ENCODE data around the gene SERTAD3.

DNA sequence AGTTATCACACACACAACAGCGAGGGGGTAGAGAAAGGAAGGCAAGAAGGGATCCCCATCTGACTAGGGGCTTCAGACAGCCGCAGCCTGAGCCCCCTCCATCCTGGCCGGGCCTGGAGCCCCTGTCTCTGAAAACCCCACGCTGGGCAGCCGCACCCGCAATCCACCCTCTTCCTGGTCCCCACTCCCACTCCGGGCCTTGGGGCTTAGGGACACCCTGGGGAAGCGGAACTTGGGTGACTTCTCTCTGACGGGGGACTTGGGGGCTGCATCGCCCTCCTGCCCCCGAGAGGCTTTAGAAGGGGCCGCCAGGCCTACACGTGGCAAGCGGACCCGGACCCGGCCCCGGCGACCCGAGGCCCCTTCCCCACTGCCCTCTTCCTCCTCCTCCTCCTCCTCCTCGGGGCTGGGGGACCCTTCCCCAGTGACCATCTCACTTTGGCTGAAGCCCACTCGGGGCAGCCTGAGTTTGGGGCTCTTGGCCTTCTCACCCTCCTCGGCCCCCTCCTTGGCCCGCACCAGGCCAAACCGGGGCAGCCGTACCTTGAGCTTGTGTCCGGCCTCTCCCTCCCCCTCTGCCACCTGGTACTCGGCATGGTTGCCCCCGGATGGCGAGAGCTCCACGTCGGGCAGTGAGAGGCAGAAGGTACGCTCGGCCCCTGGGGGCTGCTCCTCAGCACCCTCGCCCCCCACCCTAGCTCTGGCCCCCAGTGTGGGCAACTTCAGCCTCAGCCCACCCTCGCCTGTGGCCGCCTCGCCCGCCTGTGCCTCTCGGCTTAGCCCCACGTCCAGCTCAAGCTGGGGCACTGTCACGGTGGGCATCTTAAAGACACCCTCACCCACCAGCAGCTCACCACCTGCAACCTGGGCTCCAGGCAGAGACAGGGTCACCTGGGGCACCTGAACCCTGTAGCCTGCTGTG lies 50.0 kb downstream of the SERTAD3 start:
- TF ChIP-seq EZH2 (IDR thresholded peaks at IDR 0.05; ENCODE audit: borderline replicate concordance, control insufficient read depth, low read depth, low read length): no peak
- no peak for TF ChIP-seq POLR2A (IDR thresholded peaks at IDR 0.05; ENCODE audit: low read depth, low read length)
- TF ChIP-seq RAD51 (IDR thresholded peaks at IDR 0.05): no peak
- no peak for TF ChIP-seq EGR1 (IDR thresholded peaks at IDR 0.05; ENCODE audit: borderline replicate concordance in 1 of 2, low read depth in 2 of 2, low read length in 2 of 2)
- TF ChIP-seq SRF (IDR thresholded peaks at IDR 0.05; ENCODE audit: low read depth in 2 of 2, low read length in 2 of 2): no peak
- TF ChIP-seq BMI1 (IDR thresholded peaks at IDR 0.05; ENCODE audit: borderline replicate concordance): no peak
- TF ChIP-seq, protein P1, sequence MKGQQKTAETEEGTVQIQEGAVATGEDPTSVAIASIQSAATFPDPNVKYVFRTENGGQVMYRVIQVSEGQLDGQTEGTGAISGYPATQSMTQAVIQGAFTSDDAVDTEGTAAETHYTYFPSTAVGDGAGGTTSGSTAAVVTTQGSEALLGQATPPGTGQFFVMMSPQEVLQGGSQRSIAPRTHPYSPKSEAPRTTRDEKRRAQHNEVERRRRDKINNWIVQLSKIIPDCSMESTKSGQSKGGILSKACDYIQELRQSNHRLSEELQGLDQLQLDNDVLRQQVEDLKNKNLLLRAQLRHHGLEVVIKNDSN (IDR thresholded peaks at IDR 0.05; ENCODE audit: borderline replicate concordance, extremely low read length, insufficient read depth, low read depth, low read length): no peak
- TF ChIP-seq, protein P2, sequence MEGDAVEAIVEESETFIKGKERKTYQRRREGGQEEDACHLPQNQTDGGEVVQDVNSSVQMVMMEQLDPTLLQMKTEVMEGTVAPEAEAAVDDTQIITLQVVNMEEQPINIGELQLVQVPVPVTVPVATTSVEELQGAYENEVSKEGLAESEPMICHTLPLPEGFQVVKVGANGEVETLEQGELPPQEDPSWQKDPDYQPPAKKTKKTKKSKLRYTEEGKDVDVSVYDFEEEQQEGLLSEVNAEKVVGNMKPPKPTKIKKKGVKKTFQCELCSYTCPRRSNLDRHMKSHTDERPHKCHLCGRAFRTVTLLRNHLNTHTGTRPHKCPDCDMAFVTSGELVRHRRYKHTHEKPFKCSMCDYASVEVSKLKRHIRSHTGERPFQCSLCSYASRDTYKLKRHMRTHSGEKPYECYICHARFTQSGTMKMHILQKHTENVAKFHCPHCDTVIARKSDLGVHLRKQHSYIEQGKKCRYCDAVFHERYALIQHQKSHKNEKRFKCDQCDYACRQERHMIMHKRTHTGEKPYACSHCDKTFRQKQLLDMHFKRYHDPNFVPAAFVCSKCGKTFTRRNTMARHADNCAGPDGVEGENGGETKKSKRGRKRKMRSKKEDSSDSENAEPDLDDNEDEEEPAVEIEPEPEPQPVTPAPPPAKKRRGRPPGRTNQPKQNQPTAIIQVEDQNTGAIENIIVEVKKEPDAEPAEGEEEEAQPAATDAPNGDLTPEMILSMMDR (IDR thresholded peaks at IDR 0.05 in 2 of 3, conservative IDR thresholded peaks at IDR 0.05 in 1 of 3; ENCODE audit: control insufficient read depth in 2 of 3, extremely low read depth in 1 of 3, insufficient read depth in 1 of 3, low read depth in 3 of 3, low read length in 3 of 3): no peak
- no peak for TF ChIP-seq ZNF274 (IDR thresholded peaks at IDR 0.05; ENCODE audit: insufficient read depth, insufficient read length)
- TF ChIP-seq TBL1XR1 (IDR thresholded peaks at IDR 0.05; ENCODE audit: low read depth, low read length): no peak
- TF ChIP-seq DPF2 (IDR thresholded peaks at IDR 0.05): no peak
- TF ChIP-seq, protein P3, sequence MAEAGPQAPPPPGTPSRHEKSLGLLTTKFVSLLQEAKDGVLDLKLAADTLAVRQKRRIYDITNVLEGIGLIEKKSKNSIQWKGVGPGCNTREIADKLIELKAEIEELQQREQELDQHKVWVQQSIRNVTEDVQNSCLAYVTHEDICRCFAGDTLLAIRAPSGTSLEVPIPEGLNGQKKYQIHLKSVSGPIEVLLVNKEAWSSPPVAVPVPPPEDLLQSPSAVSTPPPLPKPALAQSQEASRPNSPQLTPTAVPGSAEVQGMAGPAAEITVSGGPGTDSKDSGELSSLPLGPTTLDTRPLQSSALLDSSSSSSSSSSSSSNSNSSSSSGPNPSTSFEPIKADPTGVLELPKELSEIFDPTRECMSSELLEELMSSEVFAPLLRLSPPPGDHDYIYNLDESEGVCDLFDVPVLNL (IDR thresholded peaks at IDR 0.05; ENCODE audit: low read depth, low read length): no peak

Measured in GM12878 (cell line).